Activated naive CD4-positive, alpha-beta T cell (primary cell): ENCODE data around the gene CHCHD6.

Experiments used
- DNase-seq, 4 experiments: peaks; one replicate each; lab custom pipeline; 2025; lab: John Stamatoyannopoulos, UW

Gene CHCHD6

GRCh38 chr3:126895178-126896066 is 191.4 kb downstream of the CHCHD6 start:
- no peak for DNase-seq

- no peak for DNase-seq
Measured at GRCh38 chr3:126896067-126896441, 192.0 kb downstream of the CHCHD6 start.

- DNase-seq = no peak
Measured at GRCh38 chr3:126896968-126897367, 192.9 kb downstream of the CHCHD6 start.

- no peak for DNase-seq
Measured at GRCh38 chr3:126897943-126898342, 193.9 kb downstream of the CHCHD6 start.

GRCh38 chr3:126900859-126901540 is 197.0 kb downstream of the CHCHD6 start:
- no peak for DNase-seq

GRCh38 chr3:126901631-126902030 is 197.6 kb downstream of the CHCHD6 start:
- no peak for DNase-seq

- DNase-seq = no peak
Measured at GRCh38 chr3:126903521-126903920, 199.5 kb downstream of the CHCHD6 start.

GRCh38 chr3:126907557-126907956 is 203.5 kb downstream of the CHCHD6 start:
- no peak for DNase-seq

GRCh38 chr3:126908752-126909275 is 204.8 kb downstream of the CHCHD6 start:
- no peak for DNase-seq

- no peak for DNase-seq
Measured at GRCh38 chr3:126910231-126910630, 206.2 kb downstream of the CHCHD6 start.

GRCh38 chr3:126911162-126912026 is 207.4 kb downstream of the CHCHD6 start:
- peak in 1 of 4 experiments; percentile 15 for DNase-seq

- no peak for DNase-seq
Measured at GRCh38 chr3:126912027-126912422, 208.0 kb downstream of the CHCHD6 start.

GRCh38 chr3:126912491-126913195 is 208.6 kb downstream of the CHCHD6 start:
- no peak for DNase-seq

GRCh38 chr3:126913524-126913923 is 209.5 kb downstream of the CHCHD6 start:
- DNase-seq = no peak

- DNase-seq = no peak
Measured at GRCh38 chr3:126914226-126914625, 210.2 kb downstream of the CHCHD6 start.

GRCh38 chr3:126915015-126915414 is 211.0 kb downstream of the CHCHD6 start:
- DNase-seq = no peak

- DNase-seq = no peak
Measured at GRCh38 chr3:126916546-126916945, 212.5 kb downstream of the CHCHD6 start.

GRCh38 chr3:126917232-126917804 is 213.3 kb downstream of the CHCHD6 start:
- no peak for DNase-seq

GRCh38 chr3:126918355-126918821 is 214.3 kb downstream of the CHCHD6 start:
- DNase-seq = no peak

- no peak for DNase-seq
Measured at GRCh38 chr3:126921085-126921824, 217.2 kb downstream of the CHCHD6 start.
